HL-60 (cell line): Measurements from ENCODE around the gene ATP11A.

ENCODE experiments used
- CTCF ChIP-seq: IDR thresholded peaks from one replicate; pipeline ENCODE4 v1.5.1; 2011; ENCODE audit warnings: low read length, control low read depth, inconsistent platforms; ENCODE audit not compliant: insufficient read depth
- GABPA ChIP-seq: IDR thresholded peaks from 2 replicates; pipeline ENCODE4 v1.6.1; 2012; ENCODE audit warnings: low read depth
- POLR2AphosphoS5 ChIP-seq: IDR thresholded peaks from 2 replicates; pipeline ENCODE4 v1.6.1; 2012; ENCODE audit warnings: low read depth
- REST ChIP-seq: IDR thresholded peaks from 2 replicates; pipeline ENCODE4 v1.6.1; 2012; ENCODE audit warnings: low read depth; ENCODE audit not compliant: insufficient replicate concordance
- SPI1 ChIP-seq: IDR thresholded peaks from 2 replicates; pipeline ENCODE4 v1.6.1; 2012; ENCODE audit warnings: low read depth, mild to moderate bottlenecking, borderline replicate concordance

- TF ChIP-seq CTCF (no peak), POLR2AphosphoS5 (no peak), REST (no peak), SPI1 (no peak), GABPA (no peak)
These were observed 163.0 kb downstream of the ATP11A start for GRCh38 chr13:112852808-112853207.
